DOHH2 (cell line): ENCODE results near the gene HSPA1L.

Source experiments
- H3F3A ChIP-seq: fragments of 200-600 bp; sonication (generic), shearing (Covaris generic); 2 replicates; pipeline ENCODE4 v1.6.0; 2016; ENCODE audit warnings: antibody characterized with exemption, mild to moderate bottlenecking; ENCODE audit not compliant: control insufficient read depth, insufficient read depth
- H3K27ac ChIP-seq: fragments of 200-600 bp; sonication (generic); 2 replicates; pipeline ENCODE4 v1.5.1; 2014; ENCODE audit warnings: low read depth, mild to moderate bottlenecking, low read length, moderate library complexity
- H3K27me3 ChIP-seq: fragments of 200-600 bp; sonication (generic); 2 replicates; pipeline ENCODE4 v1.6.1; 2014; ENCODE audit warnings: mild to moderate bottlenecking, low read length, mixed read lengths; ENCODE audit not compliant: control insufficient read depth
- H3K36me3 ChIP-seq: fragments of 200-600 bp; sonication (generic); 2 replicates; pipeline ENCODE4 v1.6.1; 2014; ENCODE audit warnings: mild to moderate bottlenecking, low read length, moderate library complexity, mixed read lengths; ENCODE audit not compliant: control insufficient read depth
- H3K4me1 ChIP-seq: fragments of 200-600 bp; sonication (generic); 2 replicates; pipeline ENCODE4 v1.6.1; 2014; ENCODE audit warnings: mild to moderate bottlenecking, low read length, mixed read lengths; ENCODE audit not compliant: control insufficient read depth
- H3K4me2 ChIP-seq: fragments of 200-600 bp; sonication (generic); 2 replicates; pipeline ENCODE4 v1.6.0; 2014; ENCODE audit warnings: mild to moderate bottlenecking, low read length, moderate library complexity
- H3K4me3 ChIP-seq: fragments of 200-600 bp; sonication (generic); 2 replicates; pipeline ENCODE4 v1.5.1; 2014; ENCODE audit warnings: mild to moderate bottlenecking, low read length, mixed read lengths
- H3K79me2 ChIP-seq: fragments of 200-600 bp; sonication (generic); 2 replicates; pipeline ENCODE4 v1.6.1; 2014; ENCODE audit warnings: mild to moderate bottlenecking, low read length, mixed read lengths; ENCODE audit not compliant: control insufficient read depth
- H3K9me2 ChIP-seq: fragments of 200-600 bp; sonication (generic); replicated peaks from 2 replicates; pipeline ENCODE4 v1.6.1; 2014; ENCODE audit warnings: mild to moderate bottlenecking, low read length, mixed read lengths; ENCODE audit not compliant: control insufficient read depth
- H3K9me3 ChIP-seq: fragments of 200-600 bp; sonication (generic); 2 replicates; pipeline ENCODE4 v1.6.1; 2014; ENCODE audit warnings: antibody characterized with exemption, low read length, mixed read lengths; ENCODE audit not compliant: control insufficient read depth, insufficient read depth
- H4K20me1 ChIP-seq: fragments of 200-600 bp; sonication (generic); 2 replicates; pipeline ENCODE4 v1.6.0; 2014; ENCODE audit warnings: low read depth, mild to moderate bottlenecking, antibody characterized with exemption, low read length, moderate library complexity; ENCODE audit not compliant: control insufficient read depth, insufficient read depth
- CTCF ChIP-seq: fragments of 200-600 bp; sonication (generic); IDR thresholded peaks from one replicate; pipeline ENCODE4 v1.5.1; 2014; ENCODE audit warnings: antibody characterized with exemption, mild to moderate bottlenecking, low read depth, low read length; ENCODE audit not compliant: poor library complexity, severe bottlenecking
- EZH2phosphoT487 ChIP-seq: fragments of 200-600 bp; sonication (generic); IDR thresholded peaks from 2 replicates; pipeline ENCODE4 v1.6.1; 2017; ENCODE audit warnings: borderline replicate concordance, mild to moderate bottlenecking, antibody characterized with exemption, low read length, moderate library complexity, mixed read lengths

HSPA1L gene

GRCh38 chr6:31781244-31782125, 33.6 kb downstream of the HSPA1L start:
- no peak overlapping the region for H3K27ac ChIP-seq
- H3K9me3 ChIP-seq, result no peaks in the 10 kb centered on the region
- H3K79me2 ChIP-seq, result no peaks in the 10 kb centered on the region
- H3K4me2 ChIP-seq, result no peak overlapping the region
- H3K9me2 ChIP-seq, result no peaks in the 10 kb centered on the region
- H4K20me1 ChIP-seq, result no peaks in the 10 kb centered on the region
- no peaks in the 10 kb centered on the region for H3K27me3 ChIP-seq
- TF ChIP-seq EZH2phosphoT487 (no peak), CTCF (no peak)
- no peaks in the 10 kb centered on the region for H3F3A ChIP-seq
- H3K36me3 ChIP-seq, result peaks cover 80% of the 10 kb centered on the region
- H3K4me1 ChIP-seq, result peaks cover 15% of the 10 kb centered on the region
- no peak overlapping the region for H3K4me3 ChIP-seq

GRCh38 chr6:31780507-31781243, 34.4 kb downstream of the HSPA1L start:
- Histone ChIP-seq H3K27me3 (no peaks in the 10 kb centered on the region), H3K4me2 (no peak overlapping the region), H3F3A (no peaks in the 10 kb centered on the region), H3K79me2 (no peaks in the 10 kb centered on the region), H3K36me3 (peaks cover 74% of the 10 kb centered on the region), H4K20me1 (no peaks in the 10 kb centered on the region), H3K9me3 (no peaks in the 10 kb centered on the region), H3K4me1 (peaks cover 17% of the 10 kb centered on the region), H3K9me2 (no peaks in the 10 kb centered on the region), H3K4me3 (no peak overlapping the region), H3K27ac (no peak overlapping the region)
- TF ChIP-seq CTCF (no peak), EZH2phosphoT487 (no peak)

- Histone ChIP-seq H3K4me2 (no peak overlapping the region), H3K9me2 (no peaks in the 10 kb centered on the region), H4K20me1 (no peaks in the 10 kb centered on the region), H3K9me3 (no peaks in the 10 kb centered on the region), H3K27me3 (no peaks in the 10 kb centered on the region), H3K4me1 (peaks cover 17% of the 10 kb centered on the region), H3K79me2 (no peaks in the 10 kb centered on the region), H3K4me3 (no peak overlapping the region), H3F3A (no peaks in the 10 kb centered on the region), H3K36me3 (peaks cover 66% of the 10 kb centered on the region), H3K27ac (no peak overlapping the region)
- TF ChIP-seq EZH2phosphoT487 (no peak), CTCF (no peak)
These were observed 35.2 kb downstream of the HSPA1L start for GRCh38 chr6:31779908-31780307.
